Ureter (tissue), 1 donor: ENCODE results near the gene RMRP. TPM values are rescaled to one million over a fixed set of nuclear protein-coding genes. Genes with fewer than 3 reads are reported as not detected.
A peak's percentile ranks its signal among the peaks of the same experiment; 100 is the strongest.

Experiments used
- DNase-seq: peaks from one replicate; pipeline ENCODE4 v3.0.0-alpha.2; 2020; ENCODE audit warnings: low spot score
- total RNA-seq: library from RNA; stranded (reverse); gene quantifications from one replicate; pipeline ENCODE4 v1.2.4, GENCODE V29; 2023
- donor health status: DM: yes; HTN: yes; CAD: no.

RMRP gene
- total RNA-seq, 1 donor from 2014 or later = 3,373 TPM

DNA sequence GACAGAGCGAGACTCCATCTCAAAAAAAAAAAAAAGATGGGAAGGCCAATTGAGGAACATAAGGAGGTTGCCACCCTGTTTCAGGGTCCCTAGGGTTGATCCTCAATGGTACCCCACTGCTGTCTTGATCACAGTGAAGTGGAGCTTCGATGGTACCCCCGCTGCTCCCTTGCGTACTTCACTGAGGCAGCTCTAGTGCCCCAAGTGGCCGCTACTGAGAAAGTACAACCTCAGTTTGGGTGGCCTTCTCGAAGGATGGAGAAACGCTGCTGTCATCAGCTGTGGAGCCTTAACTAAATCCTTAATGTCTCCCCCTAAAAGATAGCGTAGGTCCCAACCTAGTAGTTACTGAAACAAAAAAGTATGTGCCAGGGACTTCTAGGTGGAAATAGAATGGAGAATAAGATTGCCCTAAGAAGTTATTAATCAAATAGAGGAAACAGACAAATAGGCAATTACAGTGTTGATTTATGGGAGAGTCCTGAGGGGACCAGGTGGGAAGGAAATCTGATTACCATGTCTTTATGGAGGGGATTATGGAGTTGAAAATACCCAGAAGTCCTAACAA is 46.5 kb downstream of the RMRP start:
- peak; percentile 53 for DNase-seq

- no peak for DNase-seq
These were observed 48.0 kb downstream of the RMRP start for GRCh38 chr9:35609820-35610163.

GRCh38 chr9:35609001-35609819 is 48.6 kb downstream of the RMRP start:
- DNase-seq = peak; percentile 45

- DNase-seq = no peak
These were observed 49.6 kb downstream of the RMRP start for GRCh38 chr9:35608221-35608620.

Other genes with a start within 250 kb of the RMRP start
- 29.8 TPM for gene RUSC2, start 167.9 kb downstream of the RMRP start, total RNA-seq
- gene TESK1, start 52.8 kb downstream of the RMRP start, total RNA-seq = 25.6 TPM
- 2.0 TPM for gene CD72, start 39.6 kb downstream of the RMRP start, total RNA-seq
- gene SIT1, start 7.1 kb downstream of the RMRP start, total RNA-seq = 0.52 TPM
- gene CCDC107, start 273 bp upstream of the RMRP start, total RNA-seq = 22.4 TPM
- gene ARHGEF39, start 7.2 kb upstream of the RMRP start, total RNA-seq = 1.0 TPM
- not detected for gene CA9, start 15.9 kb upstream of the RMRP start, total RNA-seq
- 559 TPM for gene TPM2, start 31.9 kb upstream of the RMRP start, total RNA-seq
- gene TLN1, start 74.2 kb upstream of the RMRP start, total RNA-seq = 340 TPM
- 30.7 TPM for gene CREB3, start 74.6 kb upstream of the RMRP start, total RNA-seq
- gene GBA2, start 91.2 kb upstream of the RMRP start, total RNA-seq = 108 TPM
- 34.3 TPM for gene RGP1, start 91.3 kb upstream of the RMRP start, total RNA-seq
- gene MSMP, start 96.3 kb upstream of the RMRP start, total RNA-seq = not detected
- gene NPR2, start 133.6 kb upstream of the RMRP start, total RNA-seq = 21.8 TPM
- gene SPAG8, start 154.2 kb upstream of the RMRP start, total RNA-seq = 6.4 TPM
- gene HINT2, start 157.0 kb upstream of the RMRP start, total RNA-seq = 40.5 TPM
- 0.26 TPM for gene FAM221B, start 170.7 kb upstream of the RMRP start, total RNA-seq
- 32.3 TPM for gene TMEM8B, start 171.2 kb upstream of the RMRP start, total RNA-seq
- not detected for gene OR13J1, start 212.4 kb upstream of the RMRP start, total RNA-seq
- 7.2 TPM for gene HRCT1, start 248.2 kb upstream of the RMRP start, total RNA-seq